Left cardiac atrium (tissue), 4 donors: ENCODE measurements around the gene INTS6. TPM values are rescaled to one million over a fixed set of nuclear protein-coding genes. Genes with fewer than 3 reads are reported as not detected.

Source experiments
- ATAC-seq, 2 donors: fragments of 200-7000 bp; cut with Tn5 transposase; one replicate each; pipeline ENCODE4 v1.9.1; 2020; ENCODE audit warnings: mild to moderate bottlenecking in 2 of 2, moderate library complexity in 2 of 2
- DNase-seq: peaks from one replicate; pipeline ENCODE4 v3.0.0-alpha.2; 2020
- intact Hi-C, 2 donors: fragments of 100-400 bp; cut with DNase I; formaldehyde crosslinking; loops; one replicate each; pipeline versions ENCODE4 v1.14.1 to v1.15.1; 2022 to 2023
- total RNA-seq, 2 donors: library from RNA; stranded (reverse); fragmentation: NEBNext Ultra II Directional; extraction: Animal tissue kit (Norgen Biotek cat#: 25700); gene quantifications; one replicate each; pipeline ENCODE4 v1.2.1, GENCODE V29; 2021
- donor health status: DM: no; HTN: yes; CAD: no.
- donor health status: DM: no; HTN: yes; CAD: no; lungs with severe emphysema.
- donor health status: DM: yes; HTN: yes; CAD: no.
- donor health status: Dilated cardiomyopathy.

INTS6 gene
- total RNA-seq, 2 donors from 2014 or later = 23.9 to 25.3 TPM

- ATAC-seq (no peak), DNase-seq (no peak)
- intact Hi-C loops = loop anchor here in 1 of 2 donors (10.0 kb wide), 1 partner anchor 128 kb away; the partner anchor contains the start of gene WDFY2
Observed at GRCh38 chr13:51457086-51457815, 4.4 kb upstream of the INTS6 start.

DNA sequence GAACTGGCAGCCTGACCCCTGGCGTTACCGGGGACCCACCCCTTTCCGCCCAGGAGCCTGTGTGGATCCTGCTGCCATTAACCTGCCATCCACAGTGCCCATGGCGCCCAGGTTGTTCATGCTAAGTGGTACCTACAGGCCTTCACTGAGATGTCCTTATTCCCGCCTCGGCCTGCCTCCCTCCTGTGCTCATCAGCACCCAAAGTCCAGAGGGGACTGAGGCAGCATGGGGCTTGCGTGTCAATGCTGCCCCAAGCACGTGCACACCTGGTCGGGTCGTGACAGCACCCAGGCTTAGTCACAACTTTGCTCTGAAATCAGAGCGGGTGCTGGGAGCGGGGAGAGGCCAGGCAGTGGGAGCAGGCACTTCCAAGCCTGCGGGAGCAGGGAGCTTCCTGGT is 3.7 kb upstream of the INTS6 start:
- no peak for DNase-seq
- no peak for ATAC-seq
- intact Hi-C loops = loop anchor here in 1 of 2 donors (10.0 kb wide), 1 partner anchor 128 kb away; the partner anchor contains the start of gene WDFY2

DNA sequence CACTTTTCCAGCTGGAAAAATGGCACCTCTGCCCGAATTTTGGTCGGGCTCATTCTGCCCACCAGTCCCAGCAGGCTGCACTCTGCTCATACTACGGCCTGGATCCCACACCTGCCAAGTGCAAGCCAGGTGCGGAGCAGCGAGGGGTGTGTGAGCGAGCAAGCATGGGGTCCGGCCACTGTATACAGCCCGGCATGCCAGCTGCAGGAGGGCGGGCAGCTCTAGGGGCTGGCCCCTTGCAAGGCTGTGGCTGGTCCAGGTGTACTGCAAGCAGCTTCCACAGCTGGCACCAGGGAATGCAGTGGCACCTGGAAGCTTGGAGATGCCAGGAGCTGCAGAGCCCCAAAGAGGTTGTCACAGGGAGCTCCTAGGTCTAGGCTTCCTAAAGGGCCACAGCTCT is 2.7 kb upstream of the INTS6 start:
- ATAC-seq (no peak), DNase-seq (no peak)
- intact Hi-C loops = loop anchor here in 1 of 2 donors (10.0 kb wide), 1 partner anchor 129 kb away; the partner anchor contains the start of gene WDFY2

DNA sequence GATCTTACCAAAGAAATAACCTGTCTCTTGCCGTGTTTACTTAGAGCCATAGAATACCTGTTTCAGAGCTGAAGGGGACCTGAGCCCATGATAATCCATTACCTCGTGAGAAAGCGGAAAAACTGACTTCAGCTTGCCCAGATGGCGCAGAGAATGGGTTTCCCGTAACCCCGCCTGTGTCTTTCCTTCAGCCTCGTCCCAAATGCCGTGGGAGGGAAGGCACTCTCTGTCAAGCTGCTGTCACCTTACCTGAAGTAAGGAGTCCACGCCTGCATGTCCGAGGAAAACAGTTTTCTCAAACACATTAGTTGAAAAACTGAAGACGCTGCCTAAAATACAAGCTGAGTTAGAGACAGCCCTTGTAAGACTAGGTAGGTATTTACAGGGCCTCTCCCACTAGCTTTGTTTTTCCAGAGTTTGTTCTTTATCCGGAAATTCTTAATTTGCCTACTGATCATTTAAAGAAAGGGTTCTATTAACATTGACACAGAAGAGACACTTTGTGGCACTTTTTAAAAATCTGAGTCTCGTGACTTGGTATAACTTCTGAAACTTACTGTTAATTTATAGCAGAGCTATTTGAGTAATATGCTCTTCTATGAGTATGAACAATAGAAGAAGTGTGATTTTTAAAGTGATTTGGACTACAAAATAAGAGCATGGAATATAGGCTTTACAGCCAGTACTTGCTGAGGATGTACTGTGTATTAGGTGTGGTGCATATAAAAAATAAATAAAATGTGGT is 1.3 kb upstream of the INTS6 start:
- DNase-seq (peak; percentile 43), ATAC-seq (no peak)
- intact Hi-C loops = loop anchor here (2.0 to 10.0 kb wide), 3 partner anchors 131 to 349 kb away; partner anchors contain the start of gene WDFY2 (in 2 of the 2)

DNA sequence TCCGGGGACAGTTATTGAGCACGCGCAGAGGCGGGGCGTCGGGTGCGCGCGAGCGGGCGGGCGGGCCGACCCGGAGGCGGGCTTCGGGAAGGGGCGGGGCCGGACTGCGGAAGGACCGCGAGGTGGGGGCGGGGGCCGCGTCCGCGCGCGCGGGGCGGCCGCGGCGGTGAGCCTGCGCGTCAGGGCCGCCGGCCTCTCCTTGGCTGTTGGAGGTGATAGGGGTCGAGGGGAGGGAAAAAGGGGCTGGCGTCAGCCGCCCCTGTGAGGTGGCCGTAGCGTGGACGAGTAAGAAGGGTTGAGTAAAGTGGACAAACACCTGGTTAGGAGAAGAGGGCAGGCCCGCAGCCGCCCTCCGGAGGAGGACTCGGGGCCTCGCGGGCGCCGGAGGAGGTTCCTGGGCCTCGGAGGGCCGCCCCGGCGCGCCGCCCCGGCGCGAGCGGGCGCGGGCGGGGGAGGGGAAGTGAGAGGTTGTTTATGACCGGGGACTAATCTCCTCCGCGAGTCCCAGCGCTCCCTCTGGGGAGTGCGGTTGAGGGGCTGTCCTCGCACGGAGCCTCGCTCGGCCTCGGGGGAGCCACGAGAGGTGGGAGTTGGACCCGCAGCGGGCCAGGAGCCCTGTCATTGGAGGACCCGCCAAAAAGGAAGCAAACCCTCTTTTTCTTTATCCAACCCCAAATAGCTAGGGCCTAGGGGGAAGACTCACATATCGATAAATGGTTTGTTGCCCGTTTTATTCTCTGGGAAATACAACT is 547 bp upstream of the INTS6 start:
- peak; percentile 87 for DNase-seq
- ATAC-seq = peak; percentile 56 to 69
- intact Hi-C loops = loop anchor here (2.0 to 10.0 kb wide), 3 partner anchors 131 to 349 kb away; partner anchors contain the start of gene WDFY2 (in 2 of the 2)

DNA sequence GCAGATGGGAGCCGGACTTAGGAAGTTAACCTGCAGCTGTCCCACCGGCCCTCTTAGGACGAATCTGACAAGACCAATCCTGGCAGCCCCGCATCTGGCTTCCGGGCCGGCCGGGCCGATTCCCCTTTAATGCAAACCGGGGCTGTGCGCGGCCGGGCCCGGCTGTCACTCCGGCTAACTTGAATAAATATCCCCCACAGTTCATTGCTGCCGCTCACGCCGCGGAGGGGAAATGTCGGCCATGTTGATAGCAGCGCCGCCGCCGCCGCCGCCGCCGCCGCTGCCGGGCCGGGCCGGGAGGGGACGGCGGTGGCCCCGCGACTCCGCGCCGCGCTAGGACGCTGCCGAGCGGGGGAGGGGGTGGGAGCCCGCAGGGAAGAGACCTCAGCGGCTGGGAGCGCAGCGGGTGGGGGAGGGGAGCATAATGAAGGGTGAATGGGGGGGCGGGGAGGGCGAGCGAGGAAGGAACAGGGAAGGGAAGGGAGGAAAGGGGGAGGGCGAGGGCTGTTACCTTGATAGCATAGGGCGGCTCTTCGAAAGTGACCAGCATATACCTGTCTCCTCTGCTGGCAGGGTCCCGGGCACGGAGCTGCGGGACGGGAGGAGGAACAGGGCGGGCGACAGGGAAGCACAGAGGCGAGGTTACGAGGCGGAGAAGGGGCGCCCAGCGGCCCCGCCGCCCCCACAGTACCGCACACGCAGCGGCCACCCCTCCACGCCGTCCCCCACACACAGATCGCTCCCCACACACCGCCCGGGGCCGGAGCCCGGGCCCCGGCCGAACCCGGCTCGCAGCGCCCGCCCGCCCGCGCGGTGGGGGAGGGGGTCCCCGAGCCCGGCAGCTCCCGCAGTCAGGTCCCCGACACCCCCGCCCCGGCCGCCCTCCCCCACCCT is 1.1 kb downstream of the INTS6 start:
- DNase-seq (peak; percentile 89), ATAC-seq (peak; percentile 13 to 29)
- intact Hi-C loops = loop anchor here (2.0 to 10.0 kb wide), 3 partner anchors 133 to 351 kb away; partner anchors contain the start of gene WDFY2 (in 2 of the 2)

- DNase-seq (no peak), ATAC-seq (no peak)
- intact Hi-C loops = loop anchor here in 1 of 2 donors (10.0 kb wide), 1 partner anchor 134 kb away; the partner anchor contains the start of gene WDFY2
Observed at GRCh38 chr13:51451134-51451466, 1.7 kb downstream of the INTS6 start.

GRCh38 chr13:51449018-51449417 is 3.8 kb downstream of the INTS6 start:
- intact Hi-C loops = loop anchor here in 1 of 2 donors (10.0 kb wide), 1 partner anchor 286 kb away; no protein-coding TSS in a partner anchor
- no peak for DNase-seq
- no peak for ATAC-seq

- DNase-seq (no peak), ATAC-seq (no peak)
- intact Hi-C loops = loop anchor here in 1 of 2 donors (10.0 kb wide), 1 partner anchor 290 kb away; no protein-coding TSS in a partner anchor
Observed at GRCh38 chr13:51444922-51445321, 7.9 kb downstream of the INTS6 start.

- ATAC-seq (no peak), DNase-seq (no peak)
- intact Hi-C loops = loop anchor here in 1 of 2 donors (10.0 kb wide), 1 partner anchor 294 kb away; no protein-coding TSS in a partner anchor
Observed at GRCh38 chr13:51440381-51440780, 12.5 kb downstream of the INTS6 start.

- no peak for ATAC-seq
- intact Hi-C loops = loop anchor here in 1 of 2 donors (5.0 kb wide), 1 partner anchor 355 kb away; no protein-coding TSS in a partner anchor
- DNase-seq = no peak
Observed at GRCh38 chr13:51437550-51438127, 15.2 kb downstream of the INTS6 start.

- ATAC-seq (no peak), DNase-seq (no peak)
- intact Hi-C loops = loop anchor here in 1 of 2 donors (5.0 kb wide), 1 partner anchor 357 kb away; no protein-coding TSS in a partner anchor
Observed at GRCh38 chr13:51435002-51435578, 17.7 kb downstream of the INTS6 start.

- no peak for DNase-seq
- intact Hi-C loops = no loop called here
Observed at GRCh38 chr13:51432576-51432975, 20.3 kb downstream of the INTS6 start.

GRCh38 chr13:51426982-51427381 is 25.9 kb downstream of the INTS6 start:
- DNase-seq (no peak), ATAC-seq (no peak)
- intact Hi-C loops = no loop called here

More at GRCh38 chr13:51432576-51432975, 20.3 kb downstream of the INTS6 start:
- no peak for ATAC-seq

DNA sequence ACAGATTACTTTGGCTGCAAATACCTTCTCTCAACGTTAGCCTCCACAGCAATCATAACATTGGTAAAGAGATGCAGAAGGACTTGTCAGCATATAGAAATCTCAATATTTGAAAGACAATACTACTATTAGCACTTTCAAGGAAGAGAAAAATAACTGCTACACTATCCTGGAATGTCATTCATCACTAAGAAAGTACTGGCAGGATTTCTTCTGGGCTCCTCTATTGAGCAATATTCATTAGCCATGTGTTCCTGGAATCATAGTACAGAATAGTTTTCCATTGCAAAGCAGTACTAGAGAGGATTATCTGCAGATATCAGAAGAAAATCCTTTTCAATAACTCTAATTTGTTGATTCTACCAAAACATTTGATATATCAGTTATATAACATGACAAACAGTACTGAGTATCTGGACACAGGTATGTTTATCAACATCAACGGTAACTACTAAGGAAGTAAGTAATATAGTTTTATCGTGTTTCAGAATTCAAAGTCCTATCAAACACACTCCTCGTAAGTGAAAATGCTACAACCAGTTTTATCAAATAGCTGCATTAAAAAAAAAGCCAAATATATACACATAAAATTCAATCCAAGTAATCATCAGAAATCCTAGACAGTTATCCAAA is 27.3 kb downstream of the INTS6 start:
- no peak for DNase-seq
- ATAC-seq = peak; percentile 81 to 84
- intact Hi-C loops = no loop called here

DNA sequence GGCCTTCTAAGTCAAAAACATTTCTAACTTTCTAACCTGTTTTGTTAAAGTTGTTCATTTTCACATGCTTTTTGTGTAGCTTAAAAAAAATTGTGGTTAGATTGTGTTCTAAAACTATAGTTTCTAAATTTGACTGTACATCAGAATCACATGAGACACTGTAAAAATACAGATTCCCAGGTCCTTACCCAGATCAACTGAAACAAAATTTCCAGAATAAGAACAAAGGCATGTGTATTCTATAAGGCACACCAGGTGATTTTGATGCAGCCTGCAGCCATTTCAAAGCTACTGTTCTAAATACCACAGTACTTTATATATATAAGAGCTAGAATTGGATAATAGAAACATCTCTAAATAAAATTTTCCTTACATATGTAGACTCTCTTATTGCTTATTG is 29.1 kb downstream of the INTS6 start:
- ATAC-seq (no peak), DNase-seq (no peak)
- intact Hi-C loops = no loop called here

GRCh38 chr13:51422484-51422883 is 30.4 kb downstream of the INTS6 start:
- intact Hi-C loops = no loop called here
- DNase-seq (no peak), ATAC-seq (no peak)
